CD4-positive, alpha-beta T cell treated with Interleukin-15 for 1 hour (primary cell): ENCODE measurements around the gene ASMTL.

Experiments
- DNase-seq: peaks from one replicate; pipeline ENCODE4 v3.0.0-alpha.2; 2020

The ASMTL gene

GRCh38 chrX:1403228-1403627, 49.5 kb downstream of the ASMTL start:
- no peak for DNase-seq

GRCh38 chrX:1401611-1402430, 50.9 kb downstream of the ASMTL start:
- DNase-seq: no peak

- DNase-seq: no peak
Measured at GRCh38 chrX:1400742-1401471, 51.8 kb downstream of the ASMTL start.

GRCh38 chrX:1400049-1400448, 52.7 kb downstream of the ASMTL start:
- no peak for DNase-seq

DNA sequence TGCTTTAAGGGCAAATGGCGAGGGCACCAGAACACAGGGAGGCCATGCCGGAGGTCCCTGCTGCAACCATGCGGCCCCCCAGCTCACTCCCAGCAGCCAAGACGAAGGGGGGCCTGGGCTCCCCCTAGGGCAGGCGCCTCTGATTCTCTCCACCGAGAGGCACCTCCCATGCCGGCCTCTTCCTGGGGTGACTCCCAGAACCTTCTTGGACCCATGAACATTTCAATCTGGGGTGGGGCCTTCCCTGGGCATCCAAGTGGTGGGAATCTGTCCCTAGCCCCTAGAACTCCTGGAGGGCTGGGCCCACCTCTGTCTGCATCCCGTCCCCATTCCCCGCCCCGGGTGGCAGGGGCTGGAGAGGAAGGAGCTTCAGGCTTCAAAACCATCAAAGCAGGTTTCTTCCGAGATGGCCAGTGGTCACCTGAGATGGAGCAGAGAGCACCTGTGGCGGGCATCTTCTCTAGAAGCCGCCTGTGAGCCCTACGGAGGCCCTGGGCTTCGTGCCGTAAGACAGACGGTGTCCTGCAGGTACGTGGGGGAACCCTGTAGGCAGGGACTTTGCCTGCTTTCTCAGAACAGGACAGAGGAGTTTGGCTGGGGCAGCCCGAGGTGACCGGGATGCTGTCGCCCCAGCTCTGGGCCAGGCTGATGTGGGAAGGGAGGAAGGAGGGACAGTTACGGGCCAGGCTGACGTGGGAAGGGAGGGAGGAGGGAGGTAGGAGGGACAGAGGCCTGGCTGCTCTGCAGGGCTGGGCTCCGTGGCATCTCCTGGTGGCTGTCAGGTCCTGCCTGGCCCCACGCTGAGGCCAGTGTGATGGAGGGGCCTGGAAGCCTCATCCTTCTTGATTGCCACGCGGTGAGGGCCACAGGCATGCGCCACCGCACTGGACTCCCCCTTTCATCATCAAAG, 54.0 kb downstream of the ASMTL start:
- DNase-seq: no peak

GRCh38 chrX:1397441-1398270, 55.1 kb downstream of the ASMTL start:
- DNase-seq: no peak

DNA sequence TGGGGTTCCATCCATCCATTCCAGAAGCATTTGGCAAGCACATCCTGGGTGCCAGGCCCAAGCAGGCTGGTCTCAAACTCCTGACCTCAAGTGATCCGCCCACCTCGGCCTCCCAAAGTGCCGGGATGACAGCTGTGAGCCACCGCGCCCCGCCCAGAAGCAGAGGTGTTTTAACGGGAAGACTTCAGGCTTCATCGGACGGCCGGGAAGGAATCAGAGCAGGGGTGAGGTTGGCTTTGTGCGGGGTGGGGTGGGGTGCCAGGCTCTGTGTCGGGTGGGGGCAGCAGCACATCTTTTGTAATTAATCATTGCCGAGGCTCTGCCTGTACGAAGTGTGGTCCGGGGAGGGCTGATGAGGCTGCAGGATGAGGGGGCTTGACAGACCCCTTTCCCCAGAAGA, 55.7 kb downstream of the ASMTL start:
- DNase-seq: no peak

- no peak for DNase-seq
Measured at GRCh38 chrX:1395646-1396216, 57.0 kb downstream of the ASMTL start.

GRCh38 chrX:1394731-1395501, 57.8 kb downstream of the ASMTL start:
- DNase-seq: no peak

GRCh38 chrX:1393871-1394615, 58.7 kb downstream of the ASMTL start:
- no peak for DNase-seq

- no peak for DNase-seq
Measured at GRCh38 chrX:1392376-1393068, 60.2 kb downstream of the ASMTL start.

- DNase-seq: peak; percentile 99
Measured at GRCh38 chrX:1391707-1392375, 60.9 kb downstream of the ASMTL start, which contains the start of gene SLC25A6. Gene SLC25A6, minus strand, starts transcription at chrX:1392113. Its CDS starts 104 bp downstream, at chrX:1392009.

GRCh38 chrX:1391370-1391706, 61.4 kb downstream of the ASMTL start:
- DNase-seq: peak; percentile 90

DNA sequence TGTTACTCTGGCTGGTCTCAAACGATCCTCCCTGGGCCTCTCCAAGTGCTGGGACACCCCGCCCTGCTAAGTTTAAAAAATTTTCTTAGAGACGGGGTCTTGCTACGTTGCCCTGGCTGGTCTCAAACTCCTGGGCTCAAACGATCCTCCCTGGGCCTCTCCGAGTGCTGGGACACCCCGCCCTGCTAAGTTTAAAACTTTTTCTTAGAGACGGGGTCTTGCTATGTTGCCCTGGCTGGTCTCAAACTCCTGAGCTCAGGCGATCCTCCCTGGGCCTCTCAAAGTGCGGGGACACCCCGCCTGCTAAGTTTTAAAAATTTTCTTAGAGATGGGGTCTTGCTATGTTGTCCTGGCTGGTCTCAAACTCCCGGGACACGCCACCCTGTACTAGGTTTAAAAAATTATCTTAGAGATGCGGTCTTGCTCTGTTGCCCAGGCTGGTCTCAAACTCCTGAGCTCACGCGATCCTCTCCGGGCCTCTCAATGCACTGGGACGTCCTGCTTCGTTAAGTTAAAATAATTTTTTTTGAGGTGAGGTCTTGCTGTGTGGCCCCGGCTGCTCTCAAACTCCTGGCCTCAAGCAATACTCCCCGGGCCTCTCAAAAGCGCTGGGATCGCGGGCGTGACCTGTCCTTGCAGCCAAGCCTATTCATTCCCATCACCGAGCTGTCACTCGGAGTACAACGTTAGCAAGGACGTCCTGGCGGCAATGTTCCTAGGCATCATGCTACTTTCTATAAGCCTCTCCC, 61.9 kb downstream of the ASMTL start:
- no peak for DNase-seq

- no peak for DNase-seq
Measured at GRCh38 chrX:1389993-1390285, 62.8 kb downstream of the ASMTL start.

GRCh38 chrX:1389181-1389992, 63.3 kb downstream of the ASMTL start:
- DNase-seq: no peak

DNA sequence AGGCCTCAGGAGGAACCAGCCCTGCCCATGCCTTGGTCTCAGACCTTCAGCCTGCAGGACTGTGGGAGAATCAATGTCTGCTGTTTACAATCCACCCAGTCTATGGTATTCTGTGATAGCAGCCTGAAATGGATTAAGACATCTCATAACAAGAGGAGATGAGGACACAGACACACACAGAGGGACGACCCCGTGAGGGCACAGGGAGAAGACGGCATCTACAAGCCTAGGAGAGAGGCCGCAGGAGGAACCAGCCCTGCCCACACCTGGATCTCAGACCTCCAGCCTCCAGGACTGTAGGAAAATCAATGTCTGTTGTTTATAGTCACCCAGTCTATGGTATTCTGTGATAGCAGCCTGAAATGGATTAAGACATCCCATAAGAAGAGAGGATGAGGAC, 64.1 kb downstream of the ASMTL start:
- no peak for DNase-seq
